Measurements from ENCODE around the gene SLC12A6.

DNA sequence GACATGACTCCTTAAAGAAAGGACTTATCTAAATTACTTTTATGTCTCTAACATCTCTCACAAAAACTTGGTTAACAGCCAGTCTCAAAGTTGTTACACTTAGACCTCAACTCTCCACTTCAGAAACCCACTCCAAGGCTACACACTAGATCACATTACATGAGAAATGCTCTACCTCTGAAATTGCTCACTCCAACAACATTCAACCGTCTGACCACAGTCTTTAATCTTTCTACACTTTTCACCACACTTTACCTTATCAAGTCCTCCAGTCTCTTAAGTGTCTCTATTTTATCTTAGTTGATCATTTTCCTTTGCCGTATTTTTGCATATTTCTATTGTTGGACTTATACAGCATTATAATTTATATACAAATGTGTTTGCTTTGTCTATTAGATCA lies 5.8 kb downstream of the SLC12A6 start:
- TF ChIP-seq CTCF (IDR thresholded peaks at IDR 0.05) (no peak), POLR2A (IDR thresholded peaks at IDR 0.05) (no peak)

Measured in heart left ventricle (tissue), 13 donors.